K562 (cell line): ENCODE results near the gene VSNL1. TPM values are rescaled to one million over a fixed set of nuclear protein-coding genes. Genes with fewer than 3 reads are reported as not detected.

Source experiments
- ATAC-seq: fragments of 200-7000 bp; cut with Tn5 transposase; 3 replicates; pipeline ENCODE4 v1.9.1; 2020; ENCODE audit warnings: moderate library complexity
- BruUV-seq: library from RNA; stranded (reverse); fragments of 400-500 nt; replicated peaks from 2 replicates; lab custom pipeline; 2021; lab: Mats Ljungman, UMichigan
- CTCF ChIA-PET: fragments of 300-600 bp; formaldehyde crosslinking; extraction: SDS; loops from one replicate; lab custom pipeline; 2021; ENCODE audit warnings: low intra/inter-chr PET ratio; lab: Yijun Ruan, JAX
- POLR2A ChIA-PET: fragments of 300-600, 350-650 bp; sonication (Branson Sonifier 250); formaldehyde crosslinking; extraction: SDS; loops from one replicate; lab custom pipeline; 2021; ENCODE audit warnings: antibody characterized with exemption, inconsistent platforms; lab: Yijun Ruan, JAX
- DNase-seq, 4 experiments: peaks; one replicate each; pipeline versions ENCODE4 v3.0.0 to v3.0.0-alpha.2; 2011 to 2018; ENCODE audit warnings: low spot score in 3 of 4, mixed read lengths in 3 of 4; ENCODE audit errors: extremely low read depth in 1 of 4
- FAIRE-seq: peaks from 2 replicates; lab custom pipeline; 2011; peaks lifted over from hg19 to GRCh38; lab: Jason Lieb, UNC
- H2AFZ ChIP-seq: 2 replicates; pipeline ENCODE4 v1.6.0; 2011; ENCODE audit warnings: low read depth, low read length, control low read depth, inconsistent platforms
- H3K27ac ChIP-seq: fragments of 200-600 bp; 3 replicates; pipeline ENCODE4 v1.8.0; 2011; ENCODE audit warnings: low read depth, mild to moderate bottlenecking, control low read depth, inconsistent platforms, low read length, moderate library complexity, mixed read lengths; ENCODE audit errors: extremely low read depth
- H3K27me3 ChIP-seq, 2 experiments: fragments of 300-600 bp in 1 of 2; 2 replicates in 1 of 2; 3 replicates in 1 of 2; pipeline versions ENCODE4 v1.6.0 to v1.8.0; 2011; ENCODE audit warnings: inconsistent platforms in 2 of 2, low read length in 2 of 2, mild to moderate bottlenecking in 1 of 2, mixed read lengths in 1 of 2, moderate library complexity in 1 of 2; ENCODE audit not compliant: control insufficient read depth in 2 of 2, insufficient read depth in 2 of 2
- H3K36me3 ChIP-seq: fragments of 300-600 bp; 3 replicates; pipeline ENCODE4 v1.8.0; 2011; ENCODE audit warnings: mild to moderate bottlenecking, low read length, inconsistent platforms; ENCODE audit not compliant: control insufficient read depth, insufficient read depth
- H3K4me1 ChIP-seq, 2 experiments: fragments of 200-600 bp in 1 of 2; replicated peaks in 1 of 2; 2 replicates in 1 of 2; 3 replicates in 1 of 2; pipeline versions ENCODE4 v1.5.1 to v1.8.0; 2011; ENCODE audit warnings: inconsistent platforms in 2 of 2, low read length in 2 of 2, mild to moderate bottlenecking in 1 of 2, mixed read lengths in 1 of 2, moderate library complexity in 1 of 2; ENCODE audit not compliant: control insufficient read depth in 2 of 2, insufficient read depth in 2 of 2
- H3K4me2 ChIP-seq: 2 replicates; pipeline ENCODE4 v1.6.1; 2011; ENCODE audit warnings: low read length, control low read depth, inconsistent platforms, mixed read lengths; ENCODE audit not compliant: insufficient read depth
- H3K4me3 ChIP-seq: fragments of 200-600 bp; sonication (generic), shearing (Covaris generic); 2 replicates; pipeline ENCODE4 v1.5.1; 2016; ENCODE audit warnings: control low read depth, inconsistent platforms
- H3K79me2 ChIP-seq: fragments of 200-600 bp; 3 replicates; pipeline ENCODE4 v1.8.0; 2011; ENCODE audit warnings: low read length, inconsistent platforms; ENCODE audit not compliant: control insufficient read depth, insufficient read depth
- H3K9ac ChIP-seq, 2 experiments: 2 replicates each; pipeline versions ENCODE4 v1.6.0 to v1.6.1; 2011; ENCODE audit warnings: low read depth in 2 of 2, low read length in 2 of 2, control low read depth in 1 of 2, inconsistent platforms in 1 of 2, mild to moderate bottlenecking in 1 of 2, mixed read lengths in 1 of 2; ENCODE audit not compliant: insufficient read depth in 1 of 2
- H3K9me1 ChIP-seq: one replicate; pipeline ENCODE4 v1.6.0; 2011; ENCODE audit warnings: inconsistent platforms, mild to moderate bottlenecking, low read length, moderate library complexity; ENCODE audit not compliant: control insufficient read depth, insufficient read depth
- H3K9me3 ChIP-seq: replicated peaks from 2 replicates; pipeline ENCODE4 v1.5.1; 2011; ENCODE audit warnings: low read depth, low read length, inconsistent platforms; ENCODE audit not compliant: control insufficient read depth, insufficient read depth
- H4K20me1 ChIP-seq: replicated peaks from 2 replicates; pipeline ENCODE4 v1.6.1; 2011; ENCODE audit warnings: low read length, inconsistent platforms, mixed read lengths; ENCODE audit not compliant: control insufficient read depth, insufficient read depth
- CHD4 ChIP-seq: fragments of 200-600 bp; sonication (generic); IDR thresholded peaks from 3 replicates; pipeline ENCODE4 v1.6.1; 2012; ENCODE audit warnings: low read depth, mild to moderate bottlenecking, mixed read lengths, low read length, inconsistent platforms; ENCODE audit not compliant: insufficient read depth, insufficient replicate concordance, poor library complexity, severe bottlenecking
- COPS2 ChIP-seq: fragments of 450-650 bp; conservative IDR thresholded peaks from 2 replicates; pipeline ENCODE4 v1.6.1; 2016; ENCODE audit warnings: mild to moderate bottlenecking, moderate library complexity
- HMBOX1 ChIP-seq: sonication (generic); IDR thresholded peaks from 2 replicates; pipeline ENCODE4 v1.6.1; 2016
- KLF10 ChIP-seq: fragments of 250-450 bp; sonication (Bioruptor Pico); IDR thresholded peaks from 2 replicates; pipeline ENCODE4 v1.6.1; 2021; ENCODE audit warnings: matching md5 sums
- MXI1 ChIP-seq: IDR thresholded peaks from 2 replicates; pipeline ENCODE4 v1.6.1; 2011; ENCODE audit warnings: low read depth, mild to moderate bottlenecking, improper control_type of control experiment, low read length
- SAFB2 ChIP-seq: fragments of 200-400 bp; formaldehyde crosslinking; IDR thresholded peaks from 2 replicates; pipeline ENCODE4 v1.6.1; 2018; ENCODE audit warnings: borderline replicate concordance, low read length, low read depth, moderate library complexity; ENCODE audit not compliant: severe bottlenecking
- WGBS: fragments of 100-300 bp; shearing (Covaris generic); methylation state at CpG from one replicate; pipeline ENCODE4 v1.1.6; 2016; ENCODE audit warnings: low coverage, mixed read lengths; ENCODE audit not compliant: insufficient coverage; ENCODE audit errors: missing lambda C conversion rate; 5-methylcytosine and 5-hydroxymethylcytosine counted together
- in situ Hi-C: fragments of 300-500 bp; cut with MboI; formaldehyde crosslinking; loops from 4 replicates; pipeline ENCODE4 v1.15.0; 2018; ENCODE audit warnings: inconsistent platforms, mixed read lengths
- intact Hi-C: fragments of 100-400 bp; cut with micrococcal nuclease; formaldehyde crosslinking; loops from 2 replicates; pipeline ENCODE4 v1.14.2; 2022
- polyA plus RNA-seq, 8 experiments: library from polyadenylated mRNA; depleted of rRNA in 4 of 8; stranded (reverse) in 5 of 8; unstranded in 3 of 8; fragments of >200 nt; fragmentation: Nextera tagmentation in 2 of 8; fragmentation: Illumina TruSeq in 1 of 8; extraction: Ambion mirVana in 2 of 8; extraction: Trizol in 1 of 8; gene quantifications; 2 replicates each; pipeline versions ENCODE4 v1.2.1 to v1.2.3, GENCODE V29; 2011 to 2014; ENCODE audit warnings: inconsistent platforms in 1 of 8, missing spikeins in 1 of 8
- total RNA-seq, 7 experiments: library from RNA; depleted of rRNA in 6 of 7; stranded (reverse); fragments of >200 nt in 6 of 7; fragmentation: Illumina TruSeq in 2 of 7; extraction: Trizol in 2 of 7; gene quantifications; 2 replicates each; pipeline versions ENCODE4 v1.2.1 to v1.2.3, GENCODE V29; 2011 to 2021; ENCODE audit warnings: low replicate concordance in 1 of 7
- TF ChIP-seq, protein P1 (sequence below), 3 experiments: fragments of 200-800 bp in 1 of 3; fragments of 250-450 bp in 1 of 3; fragments of 450-650 bp in 1 of 3; sonication (Bioruptor Pico) in 1 of 3; sonication (Bioruptor generic) in 1 of 3; formaldehyde crosslinking in 1 of 3; IDR thresholded peaks; 2 replicates each; pipeline versions ENCODE4 v1.6.1 to v1.8.0; 2016 to 2022; ENCODE audit warnings: mild to moderate bottlenecking in 2 of 3, missing genetic modification characterization in 2 of 3, missing compliant biosample characterization in 1 of 3, moderate library complexity in 1 of 3
- TF ChIP-seq, protein P2 (sequence below): sonication (generic); formaldehyde crosslinking; IDR thresholded peaks from 2 replicates; pipeline ENCODE4 v1.8.0; 2022; ENCODE audit warnings: missing genetic modification reagents, mild to moderate bottlenecking, borderline replicate concordance
- TF ChIP-seq, protein P3 (sequence below): fragments of 250-450 bp; sonication (Bioruptor Pico); IDR thresholded peaks from 2 replicates; pipeline ENCODE4 v1.8.0; 2022; ENCODE audit warnings: moderate library complexity, mild to moderate bottlenecking, inconsistent platforms

Gene VSNL1
- total and polyA plus RNA-seq, 9 of the 15 experiments (the other 6 are each of a cell fraction or from before 2014, with no cell fraction given): 0.20 TPM; not detected in 8

GRCh38 chr2:17543848-17544247 is 3.4 kb downstream of the VSNL1 start (continued):
- TF ChIP-seq COPS2 (no peak), CHD4 (no peak)

DNA sequence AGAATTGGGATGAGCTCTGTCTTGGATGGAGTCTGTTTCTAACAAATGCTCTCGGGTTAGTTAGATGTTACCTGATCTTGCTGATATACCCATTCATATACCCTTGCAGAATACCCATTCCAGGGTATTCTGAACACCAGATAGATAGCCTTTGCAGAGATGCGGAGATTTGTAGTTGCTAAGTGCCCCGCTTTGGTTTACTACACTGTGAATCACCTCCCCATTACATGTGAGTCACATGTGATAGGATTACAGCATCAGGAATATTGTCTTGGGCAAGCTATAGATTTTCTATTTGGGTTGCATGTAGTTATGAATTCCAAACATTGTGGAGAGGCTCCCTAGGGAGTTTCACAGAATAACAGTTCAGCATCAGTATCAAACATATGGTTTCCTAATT is 3.8 kb downstream of the VSNL1 start:
- CTCF ChIA-PET: no interaction called here
- H2AFZ ChIP-seq: no peak overlapping the region
- 0% methylated on average over 3 of the region's 3 CpGs for WGBS
- H3K27me3 ChIP-seq: peaks cover 18 to 25% of the 10 kb centered on the region in 2 experiments
- TF ChIP-seq, protein P1, sequence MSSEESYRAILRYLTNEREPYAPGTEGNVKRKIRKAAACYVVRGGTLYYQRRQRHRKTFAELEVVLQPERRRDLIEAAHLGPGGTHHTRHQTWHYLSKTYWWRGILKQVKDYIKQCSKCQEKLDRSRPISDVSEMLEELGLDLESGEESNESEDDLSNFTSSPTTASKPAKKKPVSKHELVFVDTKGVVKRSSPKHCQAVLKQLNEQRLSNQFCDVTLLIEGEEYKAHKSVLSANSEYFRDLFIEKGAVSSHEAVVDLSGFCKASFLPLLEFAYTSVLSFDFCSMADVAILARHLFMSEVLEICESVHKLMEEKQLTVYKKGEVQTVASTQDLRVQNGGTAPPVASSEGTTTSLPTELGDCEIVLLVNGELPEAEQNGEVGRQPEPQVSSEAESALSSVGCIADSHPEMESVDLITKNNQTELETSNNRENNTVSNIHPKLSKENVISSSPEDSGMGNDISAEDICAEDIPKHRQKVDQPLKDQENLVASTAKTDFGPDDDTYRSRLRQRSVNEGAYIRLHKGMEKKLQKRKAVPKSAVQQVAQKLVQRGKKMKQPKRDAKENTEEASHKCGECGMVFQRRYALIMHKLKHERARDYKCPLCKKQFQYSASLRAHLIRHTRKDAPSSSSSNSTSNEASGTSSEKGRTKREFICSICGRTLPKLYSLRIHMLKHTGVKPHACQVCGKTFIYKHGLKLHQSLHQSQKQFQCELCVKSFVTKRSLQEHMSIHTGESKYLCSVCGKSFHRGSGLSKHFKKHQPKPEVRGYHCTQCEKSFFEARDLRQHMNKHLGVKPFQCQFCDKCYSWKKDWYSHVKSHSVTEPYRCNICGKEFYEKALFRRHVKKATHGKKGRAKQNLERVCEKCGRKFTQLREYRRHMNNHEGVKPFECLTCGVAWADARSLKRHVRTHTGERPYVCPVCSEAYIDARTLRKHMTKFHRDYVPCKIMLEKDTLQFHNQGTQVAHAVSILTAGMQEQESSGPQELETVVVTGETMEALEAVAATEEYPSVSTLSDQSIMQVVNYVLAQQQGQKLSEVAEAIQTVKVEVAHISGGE (CRISPR knock-in tag; IDR thresholded peaks at IDR 0.05): no peak
- TF ChIP-seq, protein P2, sequence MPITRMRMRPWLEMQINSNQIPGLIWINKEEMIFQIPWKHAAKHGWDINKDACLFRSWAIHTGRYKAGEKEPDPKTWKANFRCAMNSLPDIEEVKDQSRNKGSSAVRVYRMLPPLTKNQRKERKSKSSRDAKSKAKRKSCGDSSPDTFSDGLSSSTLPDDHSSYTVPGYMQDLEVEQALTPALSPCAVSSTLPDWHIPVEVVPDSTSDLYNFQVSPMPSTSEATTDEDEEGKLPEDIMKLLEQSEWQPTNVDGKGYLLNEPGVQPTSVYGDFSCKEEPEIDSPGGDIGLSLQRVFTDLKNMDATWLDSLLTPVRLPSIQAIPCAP (CRISPR knock-in tag): no peak
- TF ChIP-seq KLF10 (CRISPR knock-in tag): no peak
- no peak for TF ChIP-seq SAFB2
- TF ChIP-seq, protein P3, sequence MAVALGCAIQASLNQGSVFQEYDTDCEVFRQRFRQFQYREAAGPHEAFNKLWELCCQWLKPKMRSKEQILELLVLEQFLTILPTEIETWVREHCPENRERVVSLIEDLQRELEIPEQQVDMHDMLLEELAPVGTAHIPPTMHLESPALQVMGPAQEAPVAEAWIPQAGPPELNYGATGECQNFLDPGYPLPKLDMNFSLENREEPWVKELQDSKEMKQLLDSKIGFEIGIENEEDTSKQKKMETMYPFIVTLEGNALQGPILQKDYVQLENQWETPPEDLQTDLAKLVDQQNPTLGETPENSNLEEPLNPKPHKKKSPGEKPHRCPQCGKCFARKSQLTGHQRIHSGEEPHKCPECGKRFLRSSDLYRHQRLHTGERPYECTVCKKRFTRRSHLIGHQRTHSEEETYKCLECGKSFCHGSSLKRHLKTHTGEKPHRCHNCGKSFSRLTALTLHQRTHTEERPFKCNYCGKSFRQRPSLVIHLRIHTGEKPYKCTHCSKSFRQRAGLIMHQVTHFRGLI (CRISPR knock-in tag): no peak
- TF ChIP-seq HMBOX1: no peak
- no peak for TF ChIP-seq MXI1
- H3K27ac ChIP-seq: no peak overlapping the region
- ATAC-seq: no peak
- no peak overlapping the region for H3K9ac ChIP-seq
- H3K36me3 ChIP-seq: no peaks in the 10 kb centered on the region
- no peak overlapping the region for H3K4me3 ChIP-seq
- in situ Hi-C loops: no loop called here
- peaks cover 0 to 9% of the 10 kb centered on the region in 2 experiments; a peak in 3 of 5 replicates for H3K4me1 ChIP-seq
- no peaks in the 10 kb centered on the region for H3K9me3 ChIP-seq
- H3K9me1 ChIP-seq: no peaks in the 10 kb centered on the region
- H3K4me2 ChIP-seq: no peak overlapping the region
- no peak for FAIRE-seq
- POLR2A ChIA-PET: no interaction called here
- H3K79me2 ChIP-seq: no peaks in the 10 kb centered on the region
- no peak for DNase-seq
- no TSS peak for BruUV-seq
- intact Hi-C loops: no loop called here
- no peaks in the 10 kb centered on the region for H4K20me1 ChIP-seq
